Inflammatory macrophage (primary cell): ENCODE measurements around the gene CXorf66.
A peak's percentile ranks its signal among the peaks of the same experiment; 100 is the strongest.

Experiments used
- DNase-seq, 2 donors: peaks; one replicate each; pipeline ENCODE4 v3.0.0-alpha.2; 2020 to 2022

CXorf66 gene

GRCh38 chrX:139924696-139925095, 40.6 kb downstream of the CXorf66 start:
- DNase-seq, result no peak

- DNase-seq, result no peak
Measured at GRCh38 chrX:139924069-139924695, 41.1 kb downstream of the CXorf66 start.

DNA sequence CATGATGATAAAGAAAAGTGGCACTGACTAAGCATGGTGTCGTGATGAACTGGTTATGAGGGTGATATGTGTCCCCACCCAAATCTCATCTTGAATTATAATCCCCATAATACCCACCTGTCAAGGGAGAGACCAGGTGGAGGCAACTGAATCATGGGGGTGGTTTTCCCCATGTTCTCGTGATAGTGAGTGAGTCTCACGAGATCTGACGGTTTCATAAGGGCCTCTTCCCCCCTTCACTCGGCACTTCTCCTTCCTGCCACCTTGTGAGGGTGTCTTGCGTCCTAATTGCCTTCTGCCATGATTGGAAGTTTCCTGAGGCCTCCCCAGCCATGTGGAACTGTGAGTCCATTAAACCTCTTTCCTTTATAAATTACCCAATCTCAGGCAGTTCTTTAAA, 44.2 kb downstream of the CXorf66 start:
- peak in 1 of 2 donors; percentile 0 for DNase-seq

DNA sequence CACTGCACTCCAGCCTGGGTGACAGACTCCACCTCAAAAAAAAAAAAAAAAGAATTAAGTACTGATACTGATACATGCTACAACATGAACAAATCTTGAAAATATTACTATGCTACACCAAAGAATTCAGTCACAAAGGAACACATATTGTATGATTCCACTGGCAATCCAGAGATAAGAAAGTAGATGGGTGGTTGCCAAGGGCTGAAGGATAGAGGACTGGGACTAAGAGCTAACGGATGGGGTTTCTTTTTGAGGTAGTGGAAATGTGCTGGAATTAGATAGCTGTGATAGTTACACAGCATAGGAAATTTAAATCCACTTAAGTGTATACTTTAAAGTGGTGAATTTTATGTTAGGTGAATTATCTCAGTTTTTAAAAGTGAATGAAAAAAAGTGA, 45.0 kb downstream of the CXorf66 start:
- no peak for DNase-seq

DNA sequence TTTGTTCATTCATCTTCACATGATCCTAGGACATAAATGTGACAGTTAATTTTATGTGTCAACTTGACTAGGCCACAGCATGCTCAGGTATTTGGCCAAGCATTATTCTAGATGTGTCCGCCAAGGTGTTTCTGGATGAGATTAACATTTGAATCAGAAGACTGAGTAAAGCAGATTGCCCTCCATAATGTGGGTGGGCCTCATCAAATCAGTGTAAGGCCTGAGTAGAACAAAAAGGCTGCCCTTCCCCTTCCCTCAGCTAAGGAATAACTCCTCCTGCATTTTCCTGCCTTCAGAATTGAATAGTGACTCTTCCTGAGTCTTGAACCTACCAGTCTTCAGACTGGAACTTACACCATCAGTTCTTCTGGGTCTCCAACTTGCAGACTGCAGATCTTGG, 50.9 kb downstream of the CXorf66 start:
- DNase-seq, result no peak

DNA sequence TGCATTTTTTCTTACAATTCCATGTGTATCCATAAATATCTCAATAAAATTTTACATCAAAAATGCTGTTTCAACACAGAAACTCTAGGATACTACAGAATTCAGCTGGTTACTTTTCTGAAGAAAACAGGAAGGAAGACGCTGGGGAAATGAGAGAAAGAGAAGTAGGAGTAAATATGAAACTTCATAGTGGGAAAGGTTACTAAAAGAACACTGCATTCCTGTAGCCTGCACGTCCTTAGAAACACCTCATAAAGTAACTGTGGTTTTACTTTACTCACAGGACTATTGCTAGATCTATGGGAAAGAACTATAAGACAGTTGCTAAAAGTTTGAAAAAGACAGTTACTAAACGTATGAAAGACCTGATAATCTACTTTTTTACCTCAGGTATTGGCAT, 55.6 kb downstream of the CXorf66 start:
- peak; percentile 8 to 36 for DNase-seq

DNA sequence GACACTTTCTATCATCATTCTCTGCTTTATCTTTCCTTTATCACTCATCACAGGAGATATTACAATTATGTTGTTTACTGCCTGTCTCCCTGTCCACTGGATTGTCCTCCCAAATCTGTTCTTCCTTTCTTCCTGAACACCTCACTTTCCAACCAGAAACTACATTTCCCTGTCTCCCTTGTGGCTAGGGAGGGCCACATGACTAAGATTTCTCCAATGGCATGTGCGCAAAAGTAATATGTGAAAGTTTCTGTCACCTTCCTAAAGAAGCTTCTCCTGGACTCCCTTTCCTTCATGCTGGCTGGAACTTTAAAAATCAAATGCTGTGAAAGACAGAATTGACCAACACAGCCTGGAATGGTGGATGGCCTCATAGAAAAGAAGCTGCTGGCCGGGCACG, 58.2 kb downstream of the CXorf66 start:
- DNase-seq, result no peak

GRCh38 chrX:139905743-139906142, 59.6 kb downstream of the CXorf66 start:
- no peak for DNase-seq
